CD4-positive, alpha-beta T cell treated with Interleukin-15 for 4 hours (primary cell): ENCODE measurements around the gene DTNB.
A peak's percentile ranks its signal among the peaks of the same experiment; 100 is the strongest.

Source experiments
- DNase-seq: peaks from one replicate; pipeline ENCODE4 v3.0.0-alpha.2; 2020; ENCODE audit warnings: low spot score

The DTNB gene

GRCh38 chr2:25369876-25370275 is 303.5 kb downstream of the DTNB start:
- DNase-seq: no peak

DNA sequence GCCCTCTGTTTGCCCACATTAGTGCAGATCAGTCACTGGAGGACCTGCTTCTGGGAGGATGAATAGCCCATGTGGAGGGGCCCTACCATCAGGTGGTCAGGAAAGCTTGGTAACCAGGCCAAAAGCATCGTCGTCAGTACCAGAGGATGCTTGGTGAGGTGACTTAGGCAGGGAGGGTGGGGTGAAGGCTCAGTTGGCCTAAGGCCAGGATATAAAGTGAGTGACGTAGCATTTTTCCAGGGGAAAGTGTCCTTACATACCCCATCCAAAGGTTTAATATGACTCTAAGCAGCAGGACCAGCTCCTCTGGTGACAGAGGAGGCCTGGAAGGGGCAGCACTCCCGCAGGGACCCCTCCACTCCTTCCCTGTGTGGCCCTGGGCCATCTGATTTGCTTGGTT is 303.9 kb downstream of the DTNB start:
- DNase-seq: no peak

GRCh38 chr2:25368660-25369059 is 304.7 kb downstream of the DTNB start:
- DNase-seq: no peak

DNA sequence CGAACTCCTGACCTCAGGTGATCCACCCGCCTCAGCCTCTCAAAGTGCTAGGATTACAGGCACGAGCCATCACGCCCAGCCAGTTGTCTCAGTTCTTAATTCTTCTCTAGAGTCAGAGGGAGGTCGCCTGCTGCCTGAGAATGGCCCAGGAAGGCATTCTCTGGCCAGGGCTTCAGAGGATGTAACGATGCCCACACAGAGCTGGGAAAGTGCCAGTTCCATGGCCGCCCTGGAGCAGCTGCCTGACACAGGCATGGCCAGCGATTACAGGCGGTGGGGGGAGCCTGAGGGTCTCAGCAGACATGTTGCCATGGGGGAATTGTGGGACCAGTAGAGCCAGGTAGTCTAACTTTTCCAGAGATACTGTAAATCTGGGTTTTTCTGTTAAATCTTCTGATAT is 306.1 kb downstream of the DTNB start:
- DNase-seq: no peak

DNA sequence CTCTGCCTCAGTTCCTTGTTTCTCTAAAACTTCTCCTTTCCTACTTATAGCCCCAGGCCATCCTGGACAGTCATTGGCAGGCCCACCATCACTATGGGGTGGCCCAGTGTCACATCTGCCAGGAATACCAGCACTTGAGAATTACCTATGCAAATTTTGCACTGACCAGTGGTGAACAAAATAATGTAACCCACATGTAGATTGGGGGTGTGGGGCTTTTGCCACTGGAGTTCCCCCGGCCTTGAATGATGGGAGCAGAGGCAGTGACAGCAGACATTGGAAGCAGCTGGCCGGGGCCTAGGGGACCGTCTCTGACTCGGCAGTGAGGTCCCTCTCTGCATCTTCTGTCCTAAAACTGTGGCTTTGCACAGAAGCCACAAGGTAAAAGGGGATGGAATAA is 306.7 kb downstream of the DTNB start:
- no peak for DNase-seq

DNA sequence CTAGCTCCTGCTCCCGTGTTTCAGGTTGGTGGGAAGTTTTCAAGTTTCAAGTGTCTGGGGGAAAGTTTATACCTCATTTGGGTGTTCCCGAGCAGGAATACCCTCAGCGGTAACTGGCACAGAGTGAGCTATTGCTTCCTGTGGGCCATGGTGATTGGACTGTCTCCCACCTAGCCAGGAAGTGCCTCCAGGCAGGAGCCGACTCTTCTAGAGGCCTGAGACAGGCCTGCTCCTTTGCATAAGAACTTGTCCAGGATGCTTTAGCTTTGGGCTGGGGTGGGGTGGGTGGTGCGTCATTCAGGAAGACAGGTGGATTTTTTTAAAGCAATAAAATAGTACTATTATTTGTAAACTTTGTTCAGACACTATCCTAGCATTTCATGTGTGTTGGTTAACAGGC is 308.1 kb downstream of the DTNB start:
- DNase-seq: no peak

GRCh38 chr2:25363733-25364132 is 309.6 kb downstream of the DTNB start:
- no peak for DNase-seq

DNA sequence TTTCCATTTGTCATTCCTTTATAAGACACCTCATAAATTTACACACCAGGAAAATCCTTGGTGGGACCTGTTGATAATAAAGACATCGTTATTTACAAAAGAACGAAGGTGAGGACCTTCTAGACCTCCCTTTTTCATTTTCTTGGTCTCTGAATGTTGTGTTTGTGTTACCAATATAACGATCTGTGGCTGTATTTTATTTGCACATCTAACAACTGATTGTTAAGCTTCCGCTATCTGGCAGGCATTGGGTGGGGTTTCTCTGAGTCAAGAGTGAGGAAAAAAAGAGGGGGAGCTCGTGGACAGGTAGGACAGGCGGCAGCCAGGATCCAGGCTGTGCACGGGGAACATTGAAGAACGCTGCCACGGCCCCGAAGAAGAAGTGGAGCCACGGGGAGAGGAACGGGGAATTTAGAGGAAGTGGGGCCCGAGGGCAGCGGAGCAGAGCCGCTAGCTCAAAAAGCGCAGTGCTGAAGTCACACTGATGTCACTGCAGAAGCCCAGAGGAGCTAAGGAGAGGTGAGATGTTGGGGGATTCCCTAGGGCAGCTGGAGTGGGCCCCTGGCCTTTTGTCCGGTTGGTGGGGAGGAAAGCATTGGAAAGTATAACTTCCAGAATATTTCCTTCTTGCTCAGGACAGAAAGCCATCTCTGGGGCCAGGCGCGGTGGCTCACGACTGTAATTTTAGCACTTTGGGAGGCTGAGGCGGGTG is 310.8 kb downstream of the DTNB start:
- peak; percentile 51 for DNase-seq

DNA sequence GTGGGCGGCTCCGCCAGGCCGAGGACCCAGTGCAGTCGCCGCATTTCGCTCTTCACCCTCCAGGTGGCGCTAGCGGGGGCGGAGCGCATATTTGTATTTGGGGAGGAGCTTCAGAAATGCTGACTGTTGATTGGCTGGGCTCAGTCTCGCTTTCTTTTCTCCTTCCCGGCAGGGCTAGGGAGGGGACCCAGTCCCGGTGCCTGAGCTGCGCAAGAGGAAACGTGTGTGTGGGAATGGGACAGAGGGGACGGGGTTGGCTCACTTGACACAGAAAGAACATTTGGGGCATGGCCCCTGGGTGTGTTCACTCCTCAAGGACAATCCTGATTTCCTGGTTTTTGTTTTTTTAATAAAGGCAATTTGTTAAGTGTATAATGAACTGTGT is 311.3 kb downstream of the DTNB start:
- DNase-seq: peak; percentile 95

DNA sequence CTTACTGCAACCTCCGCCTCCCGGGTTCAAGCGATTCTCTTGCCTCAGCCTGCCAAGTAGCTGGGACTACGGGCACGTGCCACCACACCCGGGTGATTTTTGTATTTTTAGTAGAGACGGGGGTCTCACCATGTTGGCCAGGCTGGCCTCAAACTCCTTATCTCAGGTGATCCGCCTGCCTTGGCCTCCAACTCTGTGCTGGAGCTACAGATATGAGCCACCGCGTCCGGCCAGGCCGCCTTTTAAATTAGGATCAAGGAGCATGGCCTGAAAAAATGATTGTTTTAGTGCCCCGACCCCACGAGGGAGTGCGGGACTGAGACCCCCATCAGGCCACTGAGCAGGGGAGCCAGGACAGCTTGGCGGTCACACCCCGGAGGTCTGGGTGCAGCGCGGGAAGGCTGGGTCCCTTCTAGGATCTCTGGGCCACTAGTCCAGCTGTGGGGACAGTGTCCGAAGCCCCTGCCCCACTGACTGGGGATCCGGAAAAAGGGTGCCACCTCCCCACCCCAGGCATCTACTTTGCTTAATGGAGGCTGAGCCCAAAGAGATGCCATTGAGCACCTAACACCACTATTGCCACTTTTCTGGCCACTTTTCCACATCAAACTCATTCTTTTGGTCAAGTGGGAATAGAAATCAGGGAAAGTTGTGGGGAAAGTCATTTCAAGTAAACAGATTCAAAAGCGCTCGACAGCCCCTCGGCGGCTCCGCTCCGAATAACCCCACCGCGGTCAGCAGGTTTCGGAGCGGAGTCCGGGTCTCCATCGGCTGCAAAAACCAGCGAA is 311.9 kb downstream of the DTNB start:
- no peak for DNase-seq

DNA sequence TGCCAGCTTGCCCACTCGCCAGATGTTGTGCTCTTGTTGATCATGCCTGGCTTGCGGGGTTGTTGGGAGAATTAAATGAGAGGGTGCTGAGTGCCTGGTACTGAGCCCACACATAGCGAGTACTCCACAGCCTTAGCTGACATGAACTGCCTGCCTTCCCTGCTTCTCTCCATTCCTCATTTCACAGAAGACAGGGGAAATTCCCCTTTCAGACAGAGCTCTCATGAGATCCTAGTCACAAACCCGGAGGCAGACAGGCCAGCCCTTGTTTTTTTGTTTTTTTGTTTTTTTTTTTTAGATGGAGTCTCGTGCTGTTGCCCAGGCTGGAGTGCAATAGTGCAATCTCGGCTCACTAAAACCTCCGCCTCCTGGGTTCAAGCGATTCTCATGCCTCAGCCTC is 314.5 kb downstream of the DTNB start:
- DNase-seq: no peak

GRCh38 chr2:25358249-25358815 is 315.0 kb downstream of the DTNB start:
- DNase-seq: no peak

DNA sequence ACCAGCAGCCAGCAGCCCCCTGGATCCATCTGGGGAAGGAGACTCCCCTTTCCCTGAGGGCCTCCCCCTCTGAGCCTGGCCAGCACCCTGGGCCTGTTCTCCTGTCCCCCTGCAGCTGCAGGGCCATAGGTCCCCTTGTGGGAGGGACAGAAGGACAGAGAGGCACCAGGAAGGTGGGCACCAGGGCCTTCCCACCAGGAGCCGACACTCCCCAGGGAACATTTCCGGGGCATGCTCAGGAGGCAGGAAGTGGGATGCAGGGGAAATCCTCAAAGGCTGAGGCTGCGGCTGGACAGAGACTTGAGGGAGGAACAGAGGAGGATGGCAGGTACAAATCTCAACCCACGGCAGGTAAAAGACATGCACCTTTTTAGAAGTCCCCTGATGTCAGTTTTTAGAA is 317.3 kb downstream of the DTNB start:
- no peak for DNase-seq

- DNase-seq: no peak
Measured at GRCh38 chr2:25355270-25355669, 318.1 kb downstream of the DTNB start.

DNA sequence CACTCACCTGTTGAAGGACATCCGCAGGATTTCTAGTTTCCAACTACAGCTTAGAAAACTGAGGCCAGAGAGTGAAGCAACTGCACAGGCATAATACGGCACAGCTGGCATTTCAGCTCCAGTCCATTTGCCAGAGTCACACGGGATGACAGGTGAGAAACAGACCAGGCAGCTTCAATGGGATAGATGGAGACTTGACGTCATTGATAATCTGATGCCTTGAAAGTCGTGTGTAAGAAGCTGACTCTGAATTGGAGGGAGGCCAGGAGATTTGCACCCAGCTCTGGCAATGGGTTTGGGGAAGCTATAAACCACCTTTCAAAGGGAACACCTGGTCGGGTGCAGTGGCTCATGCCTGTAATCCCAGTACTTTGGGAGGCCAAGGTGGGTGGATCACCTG is 319.3 kb downstream of the DTNB start:
- no peak for DNase-seq

GRCh38 chr2:25349397-25349796 is 324.0 kb downstream of the DTNB start:
- no peak for DNase-seq

- no peak for DNase-seq
Measured at GRCh38 chr2:25347846-25348245, 325.5 kb downstream of the DTNB start.

GRCh38 chr2:25347205-25347815 is 326.1 kb downstream of the DTNB start:
- no peak for DNase-seq

- DNase-seq: no peak
Measured at GRCh38 chr2:25343187-25343825, 330.1 kb downstream of the DTNB start.

- peak; percentile 77 for DNase-seq
Measured at GRCh38 chr2:25342372-25343186, 330.8 kb downstream of the DTNB start.

GRCh38 chr2:25341753-25342371 is 331.5 kb downstream of the DTNB start, which contains the start of gene DNMT3A:
Gene DNMT3A, minus strand, starts transcription at chr2:25341925. Its CDS starts 27,941 bp downstream, at chr2:25313984.
- DNase-seq: peak; percentile 59
